Activated CD4-positive, alpha-beta T cell treated with anti-CD3 and anti-CD28 coated beads for 1 hour (primary cell): ENCODE measurements around the gene RAC2.

Experiments used
- DNase-seq: peaks from one replicate; pipeline ENCODE4 v3.0.0-alpha.2; 2020

RAC2 gene

DNA sequence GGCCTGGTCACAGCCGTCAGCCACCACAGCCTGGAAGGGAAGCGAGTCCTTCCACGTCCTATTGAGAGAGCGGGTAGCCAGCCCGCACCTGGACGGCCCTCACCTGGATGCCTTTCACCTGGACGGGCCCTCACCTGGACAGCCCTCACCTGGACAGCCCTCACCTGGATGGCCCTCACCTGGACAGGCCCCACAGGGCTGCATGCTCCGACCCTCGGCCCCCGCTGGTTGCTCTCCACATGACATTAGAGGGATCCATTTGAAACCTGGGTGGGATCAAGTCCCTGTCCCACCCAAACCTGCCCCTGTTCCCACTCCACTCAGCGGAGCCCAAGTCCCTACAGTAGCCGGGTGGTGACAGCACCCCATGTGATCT lies 59.7 kb downstream of the RAC2 start:
- no peak for DNase-seq

GRCh38 chr22:37183432-37184379 lies 60.4 kb downstream of the RAC2 start:
- DNase-seq = no peak

GRCh38 chr22:37182949-37183245 lies 61.2 kb downstream of the RAC2 start:
- DNase-seq = no peak

- no peak for DNase-seq
Observed at GRCh38 chr22:37182101-37182948, 61.7 kb downstream of the RAC2 start.

DNA sequence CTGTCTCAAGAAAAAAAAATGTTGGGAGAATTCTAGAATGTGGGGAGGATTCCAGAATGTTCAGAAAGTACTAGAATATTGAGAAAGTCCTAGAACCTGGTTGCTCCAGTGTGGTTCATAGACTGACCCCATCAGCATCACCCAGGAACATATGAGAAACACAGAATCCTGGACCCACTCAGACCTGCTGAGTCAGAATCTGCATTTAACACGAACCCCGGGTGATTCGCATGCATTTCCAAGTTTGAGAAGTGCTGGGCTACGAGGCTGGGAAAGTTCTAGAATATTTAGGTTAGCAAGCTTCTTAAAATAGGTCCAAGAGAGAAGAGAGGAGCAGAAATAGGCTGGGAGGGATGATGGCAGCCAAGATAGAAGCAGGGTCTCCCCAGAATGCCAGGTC lies 62.4 kb downstream of the RAC2 start:
- DNase-seq = no peak

GRCh38 chr22:37180531-37181231 lies 63.4 kb downstream of the RAC2 start:
- no peak for DNase-seq

DNA sequence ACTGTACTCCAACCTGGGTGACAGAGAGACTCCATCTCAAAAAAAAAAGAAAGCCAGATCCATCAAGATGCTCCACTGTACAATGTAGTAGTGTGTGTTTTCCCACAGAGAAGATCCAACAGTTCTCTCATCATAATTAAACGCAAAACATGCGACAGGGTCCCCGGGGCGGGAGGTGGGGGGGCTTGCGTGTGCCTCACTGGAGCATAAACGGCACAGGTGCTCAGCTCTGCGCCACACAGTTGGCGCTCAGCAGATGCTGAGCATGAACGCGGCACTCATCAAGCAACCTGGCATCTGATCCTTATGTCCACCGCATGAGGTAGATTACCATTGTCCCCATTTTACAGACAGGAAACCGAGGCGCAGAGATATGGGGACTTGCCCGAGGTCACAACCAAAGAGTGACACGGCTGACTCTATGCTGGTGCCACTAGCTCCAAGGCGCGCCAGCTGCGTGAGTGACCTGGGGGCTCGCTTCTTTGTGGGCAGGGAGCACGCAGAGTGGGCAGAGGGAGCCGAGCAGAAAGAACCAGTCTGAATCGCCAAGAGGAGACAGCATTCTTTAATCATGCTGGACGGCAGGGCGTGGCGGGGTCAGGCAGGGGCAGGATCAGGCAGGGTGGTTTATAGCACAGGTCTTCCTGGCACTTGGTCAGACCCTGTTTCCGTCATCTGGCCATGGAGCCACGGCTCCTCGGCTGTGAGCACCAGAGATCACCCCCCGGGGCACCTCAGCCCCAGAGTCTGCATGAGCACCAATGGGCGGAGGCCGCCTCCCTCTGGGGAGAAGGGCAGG lies 64.2 kb downstream of the RAC2 start:
- DNase-seq = no peak

GRCh38 chr22:37179126-37179470 lies 65.0 kb downstream of the RAC2 start:
- DNase-seq = no peak

GRCh38 chr22:37178350-37179125 lies 65.5 kb downstream of the RAC2 start:
- no peak for DNase-seq

DNA sequence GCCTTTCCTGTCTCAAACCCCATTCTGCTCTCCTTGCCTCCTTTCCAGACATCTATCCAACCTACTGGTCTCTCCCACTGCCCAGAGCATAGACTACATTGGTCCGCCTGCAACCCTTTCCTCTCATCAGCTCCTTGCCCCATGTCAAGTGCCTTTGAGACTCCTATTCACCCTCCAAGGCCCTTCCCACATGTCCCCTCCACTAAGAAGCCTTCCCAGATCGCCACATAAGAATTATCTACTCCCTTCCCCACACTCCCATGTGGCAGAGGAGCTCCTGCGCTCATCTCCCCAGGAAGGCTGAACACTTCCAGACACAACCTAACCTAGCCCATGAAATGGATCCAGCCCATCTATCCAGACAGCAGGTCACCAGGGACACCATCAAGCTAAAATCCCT lies 66.3 kb downstream of the RAC2 start:
- DNase-seq = no peak

DNA sequence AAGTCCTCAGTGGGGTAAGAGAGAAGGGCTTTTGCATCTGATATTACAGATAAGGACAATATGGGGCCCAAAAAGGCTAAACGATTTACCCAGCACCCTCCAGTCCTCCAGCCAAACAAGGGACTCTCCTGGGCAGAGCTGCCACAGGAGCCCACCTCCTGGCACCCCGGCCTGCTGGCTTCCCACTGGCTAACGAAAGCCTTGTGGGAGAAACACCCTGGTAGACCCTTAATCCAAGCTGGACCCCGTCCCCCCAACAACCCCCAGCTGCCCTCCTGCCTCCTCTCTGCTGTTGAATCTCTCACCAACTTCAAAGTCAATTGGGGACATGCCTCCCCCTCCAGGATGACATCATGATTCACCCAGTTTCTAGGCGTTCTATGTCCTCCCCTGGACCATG lies 66.8 kb downstream of the RAC2 start:
- DNase-seq = no peak

GRCh38 chr22:37176464-37177061 lies 67.5 kb downstream of the RAC2 start:
- DNase-seq = no peak

DNA sequence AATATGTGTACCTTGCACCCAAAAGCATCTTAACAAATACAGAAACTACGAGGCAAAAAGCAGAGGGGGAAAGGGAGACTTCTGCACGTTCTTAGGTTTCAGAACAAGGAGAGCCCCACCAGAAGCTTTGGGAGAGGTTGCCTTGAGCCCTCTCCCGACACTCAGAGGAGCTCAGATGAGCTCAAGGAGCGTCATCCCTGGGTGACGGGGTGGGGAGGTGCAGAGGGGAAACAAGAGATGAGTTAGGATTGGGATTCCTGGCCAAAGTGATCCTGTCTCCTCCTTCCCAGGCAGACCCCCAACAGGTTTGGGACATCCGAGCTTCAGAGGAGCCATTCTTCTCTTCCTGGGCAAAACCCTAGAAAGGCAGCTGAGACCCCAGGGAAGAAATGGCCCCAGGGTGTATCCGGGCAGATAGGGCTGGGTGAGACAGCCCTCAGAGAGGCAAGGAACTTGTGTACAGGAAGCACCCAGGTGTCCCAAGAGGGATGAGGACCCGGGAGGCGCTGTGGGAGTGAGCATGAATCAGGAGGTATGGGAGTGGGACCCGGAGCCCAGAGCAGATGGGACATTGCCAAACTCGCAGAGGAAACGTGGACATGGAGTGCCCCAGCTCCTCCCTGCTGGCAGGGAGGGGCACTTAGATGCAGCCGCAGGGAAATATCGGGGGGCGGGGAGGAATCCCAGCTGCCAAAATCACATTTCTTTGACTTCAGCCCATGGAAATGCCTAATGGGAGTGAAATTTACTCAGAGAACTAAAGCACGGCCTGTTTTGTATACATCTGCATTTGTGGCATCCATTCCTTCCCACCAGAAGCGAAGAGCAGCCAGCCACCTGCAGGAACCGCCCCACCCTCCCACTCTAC lies 68.4 kb downstream of the RAC2 start:
- DNase-seq = no peak
